Thyroid gland (tissue), 4 donors: ENCODE data around the gene CIB1. TPM values are rescaled to one million over a fixed set of nuclear protein-coding genes. Genes with fewer than 3 reads are reported as not detected.
A peak's percentile ranks its signal among the peaks of the same experiment; 100 is the strongest.

Experiments
- DNase-seq, 2 donors: peaks; one replicate each; pipeline ENCODE4 v3.0.0-alpha.2; 2019
- H3K27ac ChIP-seq, 3 donors: fragments of 200-600 bp; sonication (generic); 1 replicate in 2 of 3; 2 replicates in 1 of 3; pipeline ENCODE4 v1.5.1; 2016 to 2019; ENCODE audit warnings: mild to moderate bottlenecking in 1 of 3, moderate library complexity in 1 of 3
- H3K27me3 ChIP-seq: fragments of 200-600 bp; sonication (generic); one replicate; pipeline ENCODE4 v1.5.1; 2019
- H3K36me3 ChIP-seq, 2 donors: fragments of 200-600 bp; sonication (generic); one replicate each; pipeline ENCODE4 v1.5.1; 2016 to 2019
- H3K4me1 ChIP-seq, 2 donors: fragments of 200-600 bp; sonication (generic); one replicate each; pipeline ENCODE4 v1.5.1; 2017 to 2019
- H3K4me3 ChIP-seq, 3 donors: fragments of 200-600 bp; sonication (generic); replicated peaks in 1 of 3; 1 replicate in 2 of 3; 2 replicates in 1 of 3; pipeline ENCODE4 v1.5.1; 2016; ENCODE audit warnings: mild to moderate bottlenecking in 1 of 3
- H3K9me3 ChIP-seq: fragments of 200-600 bp; sonication (generic); one replicate; pipeline ENCODE4 v1.5.1; 2017
- CTCF ChIP-seq, 6 experiments: fragments of 200-600 bp in 3 of 6; fragments of 450-650 bp in 3 of 6; sonication (generic) in 3 of 6; IDR thresholded peaks; one replicate each; pipeline ENCODE4 v1.5.1; 2016 to 2019; ENCODE audit warnings: antibody characterized with exemption in 6 of 6, mild to moderate bottlenecking in 2 of 6, inconsistent platforms in 1 of 6, moderate library complexity in 1 of 6
- POLR2A ChIP-seq, 2 donors: fragments of 450-650 bp; IDR thresholded peaks; one replicate each; pipeline ENCODE4 v1.6.1; 2017; ENCODE audit warnings: antibody characterized with exemption in 2 of 2, mild to moderate bottlenecking in 2 of 2, moderate library complexity in 1 of 2
- WGBS, 2 donors: methylation state at CpG; one replicate each; pipeline ENCODE4 v1.1.5; 2017; 5-methylcytosine and 5-hydroxymethylcytosine counted together
- intact Hi-C: fragments of 100-400 bp; cut with DNase I; formaldehyde crosslinking; loops from one replicate; pipeline ENCODE4 v1.15.1; 2023
- total RNA-seq, 4 donors: library from RNA; depleted of rRNA; stranded (reverse); fragments of >200 nt; gene quantifications; one replicate each; pipeline ENCODE4 v1.2.3, GENCODE V29; 2016

Gene CIB1
- total RNA-seq, 4 donors from 2014 or later: 24.3 to 90.0 (median 30.8) TPM

- no peak overlapping the region for H3K4me3 ChIP-seq
- intact Hi-C loops: no loop called here
- DNase-seq: peak; percentile 61 to 74
- peaks cover 55 to 67% of the 10 kb centered on the region in 2 donors for H3K4me1 ChIP-seq
- TF ChIP-seq CTCF (IDR thresholded peaks at IDR 0.05) (peak in 3 of 6 experiments; percentile 20 to 40 (median 21)), POLR2A (IDR thresholded peaks at IDR 0.05) (no peak)
- WGBS, 2 donors: 54% methylated on average over 8 of the region's 8 CpGs
- no peaks in the 10 kb centered on the region for H3K27me3 ChIP-seq
- H3K9me3 ChIP-seq: no peaks in the 10 kb centered on the region
- H3K36me3 ChIP-seq: peaks cover 0 to 8% of the 10 kb centered on the region in 2 donors
- H3K27ac ChIP-seq: peak overlapping the region; percentile 82 to 95 (median 85)
Measured at GRCh38 chr15:90214553-90215196, 19.1 kb downstream of the CIB1 start.

- no peaks in the 10 kb centered on the region for H3K27me3 ChIP-seq
- peak; percentile 59 to 63 for DNase-seq
- H3K9me3 ChIP-seq: no peaks in the 10 kb centered on the region
- H3K4me1 ChIP-seq: peaks cover 57 to 67% of the 10 kb centered on the region in 2 donors
- TF ChIP-seq CTCF (IDR thresholded peaks at IDR 0.05) (no peak), POLR2A (IDR thresholded peaks at IDR 0.05) (no peak)
- H3K4me3 ChIP-seq: no peak overlapping the region
- 53 to 60% methylated on average over 7 to 10 of the region's 11 CpGs for WGBS, 2 donors
- intact Hi-C loops: no loop called here
- peaks cover 0 to 8% of the 10 kb centered on the region in 2 donors for H3K36me3 ChIP-seq
- peak overlapping the region; percentile 82 to 95 (median 85) for H3K27ac ChIP-seq
Measured at GRCh38 chr15:90213818-90214204, 19.9 kb downstream of the CIB1 start.

- Histone ChIP-seq H3K36me3 (peaks cover 0 to 8% of the 10 kb centered on the region in 2 donors), H3K27me3 (no peaks in the 10 kb centered on the region), H3K4me1 (peaks cover 61 to 73% of the 10 kb centered on the region in 2 donors), H3K4me3 (no peak overlapping the region), H3K9me3 (no peaks in the 10 kb centered on the region), H3K27ac (peak overlapping the region; percentile 82 to 95 (median 85))
- intact Hi-C loops: no loop called here
- peak; percentile 90 to 91 for DNase-seq
- WGBS, 2 donors: 29 to 38% methylated on average over 9 to 12 of the region's 12 CpGs
- no peak for TF ChIP-seq CTCF (IDR thresholded peaks at IDR 0.05)
- TF ChIP-seq POLR2A (IDR thresholded peaks at IDR 0.05): no peak
Measured at GRCh38 chr15:90213122-90213817, 20.5 kb downstream of the CIB1 start.

GRCh38 chr15:90212221-90213098 is 21.3 kb downstream of the CIB1 start:
- DNase-seq: peak; percentile 85 to 88
- H3K9me3 ChIP-seq: no peaks in the 10 kb centered on the region
- intact Hi-C loops: no loop called here
- TF ChIP-seq POLR2A (IDR thresholded peaks at IDR 0.05) (no peak), CTCF (IDR thresholded peaks at IDR 0.05) (no peak)
- 48 to 63% methylated on average over 23 to 34 of the region's 35 CpGs for WGBS, 2 donors
- H3K27me3 ChIP-seq: no peaks in the 10 kb centered on the region
- H3K4me3 ChIP-seq: no peak overlapping the region
- H3K36me3 ChIP-seq: peaks cover 0 to 2% of the 10 kb centered on the region in 2 donors
- peak overlapping the region; percentile 82 to 95 (median 85) for H3K27ac ChIP-seq
- peaks cover 64 to 79% of the 10 kb centered on the region in 2 donors for H3K4me1 ChIP-seq
